ENCODE results near the gene PPP1CC.

GRCh38 chr12:110688446-110689280 lies 54.0 kb downstream of the PPP1CC start, which contains the start of gene HVCN1:
- no peak for TF ChIP-seq EZH2phosphoT487 (IDR thresholded peaks at IDR 0.05; ENCODE audit: borderline replicate concordance, low read depth, low read length)
- TF ChIP-seq CTCF (conservative IDR thresholded peaks at IDR 0.05; ENCODE audit: low read length) = no peak

All from OCI-LY7 (cell line).